ENCODE measurements around the gene SENP7. TPM values are rescaled to one million over a fixed set of nuclear protein-coding genes. Genes with fewer than 3 reads are reported as not detected.

Gene SENP7
- polyA plus RNA-seq, 1 of the 3 experiments (the other 2 are of a cell fraction), result 2.7 TPM

DNA sequence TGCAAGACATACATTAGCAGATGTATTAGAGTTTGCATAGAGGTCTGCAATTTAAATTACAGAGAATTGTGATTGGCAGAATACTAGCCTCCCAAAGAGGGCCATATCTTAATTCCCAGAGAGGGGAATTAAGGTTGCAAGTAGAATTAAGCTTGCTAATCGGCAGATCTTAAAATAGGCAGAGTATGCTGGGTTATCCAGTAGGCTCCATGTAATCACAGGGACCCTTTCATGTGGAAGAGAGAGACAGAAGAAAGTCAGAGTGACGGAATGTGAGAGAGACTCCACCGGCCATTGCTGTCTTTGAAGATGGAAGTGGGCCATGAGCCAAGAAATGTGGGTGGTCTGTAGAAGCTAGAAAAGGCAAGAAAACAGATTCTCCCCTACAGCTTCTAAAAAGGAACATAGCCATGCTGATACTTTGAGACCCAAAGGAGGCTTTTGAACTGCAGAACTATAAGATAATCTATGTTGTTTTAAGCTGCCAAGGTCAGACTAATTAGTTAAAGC, 231.4 kb downstream of the SENP7 start:
- no peaks in the 10 kb centered on the region for H4K20me1 ChIP-seq (ENCODE audit: insufficient read depth)
- 72% methylated on average over 3 of the region's 3 CpGs for WGBS (ENCODE audit: low lambda C conversion rate)

DNA sequence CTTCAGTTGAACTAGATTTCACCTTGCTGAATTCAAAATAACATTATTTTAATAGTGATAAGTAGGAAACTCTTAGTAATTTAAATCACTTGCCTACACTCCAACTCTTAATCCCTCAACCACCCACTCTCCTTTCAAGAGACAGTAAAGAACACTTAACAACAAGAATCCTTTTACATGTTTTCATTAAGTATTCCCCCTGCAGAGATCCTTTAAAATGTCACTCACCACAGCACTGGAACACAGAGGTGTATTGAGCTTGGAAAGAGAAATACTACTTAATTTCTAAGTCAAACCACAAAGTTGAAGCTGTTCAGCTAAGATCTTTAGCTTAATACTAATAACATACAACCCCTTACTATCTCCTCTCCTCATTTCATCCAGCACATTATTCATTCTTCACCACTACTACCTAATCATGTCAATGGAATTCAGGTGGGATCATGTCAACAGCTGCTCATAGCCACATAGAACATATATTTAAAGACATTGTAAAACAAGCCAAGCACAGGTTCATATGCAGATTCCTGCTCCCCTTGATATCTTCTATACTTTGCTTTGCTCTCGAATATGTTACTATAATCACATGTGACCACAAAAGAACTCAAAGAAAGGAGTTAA, 233.1 kb downstream of the SENP7 start:
- H4K20me1 ChIP-seq (ENCODE audit: insufficient read depth), result no peaks in the 10 kb centered on the region
- no peak overlapping the region for H3K4me2 ChIP-seq
- H3K9me2 ChIP-seq, result no peaks in the 10 kb centered on the region
- H3K9me3 ChIP-seq, result no peaks in the 10 kb centered on the region
- POLR2A ChIA-PET, result no interaction called here
- DNase-seq, result no peak
- 63% methylated on average over 1 of the region's 1 CpG for WGBS (ENCODE audit: low lambda C conversion rate)
- H3K79me2 ChIP-seq (ENCODE audit: insufficient read depth), result no peaks in the 10 kb centered on the region
- H3K27ac ChIP-seq (ENCODE audit: low read depth in 2 of 2, low read length in 1 of 2), result no peak overlapping the region
- H3K4me1 ChIP-seq (ENCODE audit: control insufficient read depth in 1 of 2, insufficient read depth in 2 of 2, low read depth in 1 of 2, low read length in 1 of 2), result no peaks in the 10 kb centered on the region; a peak in 1 of 4 replicates
- H3K9ac ChIP-seq, result no peak overlapping the region
- H3K36me3 ChIP-seq (replicated peaks in 1 of 2; ENCODE audit: control insufficient read depth in 1 of 2, insufficient read depth in 2 of 2, low read length in 1 of 2), result no peaks in the 10 kb centered on the region
- CTCF ChIA-PET, result no interaction called here
- H3K27me3 ChIP-seq (ENCODE audit: insufficient read depth), result no peaks in the 10 kb centered on the region
- H3F3A ChIP-seq (replicated peaks; ENCODE audit: insufficient read depth), result no peaks in the 10 kb centered on the region
- no peak overlapping the region for H2AFZ ChIP-seq (ENCODE audit: low read depth)
- TF ChIP-seq, protein P1, sequence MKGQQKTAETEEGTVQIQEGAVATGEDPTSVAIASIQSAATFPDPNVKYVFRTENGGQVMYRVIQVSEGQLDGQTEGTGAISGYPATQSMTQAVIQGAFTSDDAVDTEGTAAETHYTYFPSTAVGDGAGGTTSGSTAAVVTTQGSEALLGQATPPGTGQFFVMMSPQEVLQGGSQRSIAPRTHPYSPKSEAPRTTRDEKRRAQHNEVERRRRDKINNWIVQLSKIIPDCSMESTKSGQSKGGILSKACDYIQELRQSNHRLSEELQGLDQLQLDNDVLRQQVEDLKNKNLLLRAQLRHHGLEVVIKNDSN (IDR thresholded peaks at IDR 0.05; ENCODE audit: borderline replicate concordance, low read depth), result no peak
- no peak overlapping the region for H3K4me3 ChIP-seq (ENCODE audit: low read depth in 2 of 2, low read length in 1 of 2)

More for the DNA sequence above, 231.4 kb downstream of the SENP7 start:
- Histone ChIP-seq H3K27me3 (ENCODE audit: insufficient read depth) (no peaks in the 10 kb centered on the region), H3K36me3 (replicated peaks in 1 of 2; ENCODE audit: control insufficient read depth in 1 of 2, insufficient read depth in 2 of 2, low read length in 1 of 2) (no peaks in the 10 kb centered on the region), H3K4me3 (ENCODE audit: low read depth in 2 of 2, low read length in 1 of 2) (no peak overlapping the region), H3K9me3 (no peaks in the 10 kb centered on the region), H3K27ac (ENCODE audit: low read depth in 2 of 2, low read length in 1 of 2) (no peak overlapping the region), H2AFZ (ENCODE audit: low read depth) (no peak overlapping the region), H3K4me1 (ENCODE audit: control insufficient read depth in 1 of 2, insufficient read depth in 2 of 2, low read depth in 1 of 2, low read length in 1 of 2) (no peaks in the 10 kb centered on the region; a peak in 1 of 4 replicates), H3K9me2 (no peaks in the 10 kb centered on the region), H3F3A (replicated peaks; ENCODE audit: insufficient read depth) (no peaks in the 10 kb centered on the region), H3K4me2 (no peak overlapping the region), H3K79me2 (ENCODE audit: insufficient read depth) (no peaks in the 10 kb centered on the region), H3K9ac (no peak overlapping the region)
- TF ChIP-seq, protein P2, sequence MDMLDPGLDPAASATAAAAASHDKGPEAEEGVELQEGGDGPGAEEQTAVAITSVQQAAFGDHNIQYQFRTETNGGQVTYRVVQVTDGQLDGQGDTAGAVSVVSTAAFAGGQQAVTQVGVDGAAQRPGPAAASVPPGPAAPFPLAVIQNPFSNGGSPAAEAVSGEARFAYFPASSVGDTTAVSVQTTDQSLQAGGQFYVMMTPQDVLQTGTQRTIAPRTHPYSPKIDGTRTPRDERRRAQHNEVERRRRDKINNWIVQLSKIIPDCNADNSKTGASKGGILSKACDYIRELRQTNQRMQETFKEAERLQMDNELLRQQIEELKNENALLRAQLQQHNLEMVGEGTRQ (IDR thresholded peaks at IDR 0.05; ENCODE audit: borderline replicate concordance, low read depth, low read length), result no peak
- TF ChIP-seq GATA2 (CRISPR knock-in tag; IDR thresholded peaks at IDR 0.05) (no peak), SMC3 (IDR thresholded peaks at IDR 0.05; ENCODE audit: low read depth, low read length) (no peak), RCOR1 (IDR thresholded peaks at IDR 0.05; ENCODE audit: low read length) (no peak), POLR2AphosphoS5 (IDR thresholded peaks at IDR 0.05; ENCODE audit: low read depth, low read length) (no peak), JUND (IDR thresholded peaks at IDR 0.05) (no peak), MEF2A (IDR thresholded peaks at IDR 0.05; ENCODE audit: borderline replicate concordance, low read depth) (no peak), RFX5 (IDR thresholded peaks at IDR 0.05; ENCODE audit: low read length) (no peak)
- TF ChIP-seq, protein P3, sequence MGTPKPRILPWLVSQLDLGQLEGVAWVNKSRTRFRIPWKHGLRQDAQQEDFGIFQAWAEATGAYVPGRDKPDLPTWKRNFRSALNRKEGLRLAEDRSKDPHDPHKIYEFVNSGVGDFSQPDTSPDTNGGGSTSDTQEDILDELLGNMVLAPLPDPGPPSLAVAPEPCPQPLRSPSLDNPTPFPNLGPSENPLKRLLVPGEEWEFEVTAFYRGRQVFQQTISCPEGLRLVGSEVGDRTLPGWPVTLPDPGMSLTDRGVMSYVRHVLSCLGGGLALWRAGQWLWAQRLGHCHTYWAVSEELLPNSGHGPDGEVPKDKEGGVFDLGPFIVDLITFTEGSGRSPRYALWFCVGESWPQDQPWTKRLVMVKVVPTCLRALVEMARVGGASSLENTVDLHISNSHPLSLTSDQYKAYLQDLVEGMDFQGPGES (IDR thresholded peaks at IDR 0.05; ENCODE audit: low read depth, low read length), result no peak
- TF ChIP-seq, protein P4, sequence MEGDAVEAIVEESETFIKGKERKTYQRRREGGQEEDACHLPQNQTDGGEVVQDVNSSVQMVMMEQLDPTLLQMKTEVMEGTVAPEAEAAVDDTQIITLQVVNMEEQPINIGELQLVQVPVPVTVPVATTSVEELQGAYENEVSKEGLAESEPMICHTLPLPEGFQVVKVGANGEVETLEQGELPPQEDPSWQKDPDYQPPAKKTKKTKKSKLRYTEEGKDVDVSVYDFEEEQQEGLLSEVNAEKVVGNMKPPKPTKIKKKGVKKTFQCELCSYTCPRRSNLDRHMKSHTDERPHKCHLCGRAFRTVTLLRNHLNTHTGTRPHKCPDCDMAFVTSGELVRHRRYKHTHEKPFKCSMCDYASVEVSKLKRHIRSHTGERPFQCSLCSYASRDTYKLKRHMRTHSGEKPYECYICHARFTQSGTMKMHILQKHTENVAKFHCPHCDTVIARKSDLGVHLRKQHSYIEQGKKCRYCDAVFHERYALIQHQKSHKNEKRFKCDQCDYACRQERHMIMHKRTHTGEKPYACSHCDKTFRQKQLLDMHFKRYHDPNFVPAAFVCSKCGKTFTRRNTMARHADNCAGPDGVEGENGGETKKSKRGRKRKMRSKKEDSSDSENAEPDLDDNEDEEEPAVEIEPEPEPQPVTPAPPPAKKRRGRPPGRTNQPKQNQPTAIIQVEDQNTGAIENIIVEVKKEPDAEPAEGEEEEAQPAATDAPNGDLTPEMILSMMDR (IDR thresholded peaks at IDR 0.05), result no peak
- TF ChIP-seq, protein P1 (IDR thresholded peaks at IDR 0.05; ENCODE audit: borderline replicate concordance, low read depth), result no peak
- POLR2A ChIA-PET, result no interaction called here
- DNase-seq, result no peak
- CTCF ChIA-PET, result no interaction called here

Data from SK-N-SH (cell line).